SW480 (cell line): Measurements from ENCODE around the gene ESF1.
A peak's percentile ranks its signal among the peaks of the same experiment; 100 is the strongest.
"Not testable (repeated sequence)": the region's sequence is repeated elsewhere in the genome, so short reads cannot be mapped to it uniquely, and the experiment has no call there.

ENCODE experiments used
- DNase-seq: peaks from one replicate; pipeline ENCODE4 v3.0.0-alpha.2; 2016; ENCODE audit warnings: low spot score

Gene ESF1

GRCh38 chr20:13739731-13740649 lies 44.7 kb downstream of the ESF1 start:
- DNase-seq = no peak

GRCh38 chr20:13738187-13738586 lies 46.5 kb downstream of the ESF1 start:
- DNase-seq = not testable (repeated sequence)

DNA sequence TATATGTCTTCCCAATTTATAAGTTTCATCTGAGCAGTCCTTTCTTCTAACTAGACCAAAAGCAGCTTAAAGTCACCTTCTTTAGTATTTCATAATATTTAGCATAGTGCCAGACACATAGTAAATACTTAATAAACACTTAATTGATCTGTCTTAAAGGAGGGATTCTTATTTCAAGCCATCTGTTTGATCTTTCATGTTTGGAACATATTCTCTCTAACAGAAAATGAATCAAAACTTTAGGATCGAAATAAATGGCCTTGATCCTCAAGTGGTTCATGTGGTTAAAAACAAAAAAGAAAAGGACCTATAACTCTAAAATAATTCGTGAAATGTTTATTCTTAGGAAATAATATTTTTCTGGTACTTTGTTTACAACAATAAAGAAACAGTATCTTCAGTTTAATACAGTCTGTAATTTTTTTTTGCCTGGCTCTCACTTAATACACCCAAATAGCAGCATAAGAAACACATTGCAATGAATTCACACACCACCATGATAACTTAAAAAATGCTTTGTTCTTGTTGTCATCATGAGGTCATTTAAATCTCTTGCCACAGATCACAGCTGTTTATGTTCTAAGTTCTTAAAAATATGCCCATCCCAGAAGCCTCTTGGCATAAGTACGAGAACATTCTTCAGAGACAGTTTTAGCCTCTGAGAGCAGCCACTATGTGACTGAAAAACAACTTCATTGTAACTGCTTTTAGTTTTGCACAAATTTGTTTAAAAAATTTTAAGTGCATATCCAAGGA lies 48.1 kb downstream of the ESF1 start:
- DNase-seq = no peak

DNA sequence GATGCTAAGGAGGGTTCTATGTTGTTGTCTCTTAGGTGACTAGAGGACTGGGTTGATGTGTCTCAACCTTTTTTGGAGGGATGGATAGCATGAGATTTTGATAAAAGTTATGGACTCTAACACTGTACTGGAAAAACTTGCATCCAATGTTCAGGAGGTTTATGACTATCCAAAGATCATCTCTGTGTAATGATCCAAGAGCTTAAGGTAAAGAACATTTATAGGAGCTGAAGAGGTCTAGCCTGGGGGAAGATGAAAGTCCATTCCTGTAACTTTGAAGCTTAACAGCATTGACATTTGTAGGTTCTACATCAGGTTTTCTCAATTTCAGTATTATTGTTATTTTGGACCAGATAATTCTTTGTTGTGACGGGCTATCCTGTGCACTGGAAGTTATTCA lies 48.9 kb downstream of the ESF1 start:
- no peak for DNase-seq

GRCh38 chr20:13723011-13723410 lies 61.7 kb downstream of the ESF1 start:
- DNase-seq = no peak

GRCh38 chr20:13718171-13718570 lies 66.5 kb downstream of the ESF1 start:
- DNase-seq = no peak

GRCh38 chr20:13717631-13718044 lies 67.1 kb downstream of the ESF1 start:
- no peak for DNase-seq

GRCh38 chr20:13715171-13715570 lies 69.5 kb downstream of the ESF1 start:
- DNase-seq = no peak

DNA sequence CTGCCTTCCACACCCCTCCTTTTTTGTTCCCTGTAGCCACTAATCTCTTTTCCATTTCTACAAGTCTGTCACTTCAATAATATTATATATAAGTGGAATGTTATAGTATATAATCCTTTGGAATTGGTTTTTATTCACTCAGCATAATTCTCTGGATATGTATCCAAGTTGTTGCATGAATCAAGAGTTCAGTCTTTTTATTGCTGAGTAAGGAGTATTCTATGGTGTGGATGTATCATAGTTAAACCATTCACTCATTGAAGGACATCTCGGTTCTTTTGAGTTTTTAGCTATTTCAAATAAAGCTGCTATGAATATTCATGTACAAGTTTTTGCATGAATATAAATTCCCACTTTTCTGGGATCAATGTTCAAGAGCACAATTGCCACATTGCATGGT lies 76.5 kb downstream of the ESF1 start:
- no peak for DNase-seq

DNA sequence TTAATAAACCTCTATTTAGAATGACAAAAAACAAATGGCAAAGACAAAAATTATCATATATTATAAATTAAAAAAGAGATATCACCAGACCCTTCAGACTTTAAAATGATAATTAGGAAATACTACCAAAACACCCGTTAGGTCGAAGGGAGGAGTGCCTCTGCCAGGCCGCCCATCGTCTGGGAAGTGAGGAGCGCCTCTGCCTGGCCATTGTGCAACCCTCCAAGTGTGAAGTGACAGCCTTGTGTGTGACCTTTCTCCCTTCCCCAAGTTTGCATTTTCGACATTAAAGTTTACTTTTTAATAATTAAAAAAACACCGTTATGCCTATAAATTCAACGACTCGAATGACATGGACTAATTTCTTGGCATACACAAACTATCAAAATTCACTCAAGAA lies 81.5 kb downstream of the ESF1 start:
- DNase-seq = no peak

DNA sequence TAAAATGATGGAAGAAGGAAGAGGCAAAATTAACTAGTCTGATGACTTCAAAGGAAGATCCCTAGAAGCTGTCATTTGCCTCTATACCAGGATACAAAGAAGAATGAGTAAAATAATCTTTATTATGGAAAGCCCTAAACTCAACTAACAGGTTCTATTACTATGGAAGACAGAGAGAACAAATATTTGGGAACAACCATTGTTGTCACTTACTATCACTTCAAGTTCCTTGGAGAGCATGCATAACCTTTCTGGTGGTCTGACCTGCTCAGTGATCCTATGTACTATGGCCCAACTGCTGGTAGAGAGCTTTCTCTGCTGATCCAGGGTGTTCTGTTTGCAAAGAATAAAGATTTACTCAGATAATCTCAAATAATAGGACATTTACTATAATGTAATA lies 83.2 kb downstream of the ESF1 start:
- no peak for DNase-seq

DNA sequence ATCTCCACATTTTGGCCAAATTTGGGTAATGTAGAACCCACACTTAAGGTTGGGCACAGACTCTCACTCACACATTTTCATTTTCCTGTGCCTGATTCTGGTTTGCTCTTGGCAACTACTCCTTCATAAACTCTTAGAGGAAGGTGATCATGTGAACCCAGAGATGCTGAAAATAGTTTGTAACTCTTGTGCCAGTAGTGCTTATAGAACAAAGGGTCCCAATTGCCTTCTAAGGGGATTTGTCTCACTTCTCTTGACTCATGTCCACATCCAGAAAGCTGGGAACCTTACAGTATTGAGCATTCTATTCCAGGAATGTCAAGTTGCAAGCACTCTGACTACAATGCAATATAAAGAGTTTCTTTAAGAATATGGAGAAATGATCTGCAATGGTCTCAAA lies 84.0 kb downstream of the ESF1 start:
- DNase-seq = no peak

DNA sequence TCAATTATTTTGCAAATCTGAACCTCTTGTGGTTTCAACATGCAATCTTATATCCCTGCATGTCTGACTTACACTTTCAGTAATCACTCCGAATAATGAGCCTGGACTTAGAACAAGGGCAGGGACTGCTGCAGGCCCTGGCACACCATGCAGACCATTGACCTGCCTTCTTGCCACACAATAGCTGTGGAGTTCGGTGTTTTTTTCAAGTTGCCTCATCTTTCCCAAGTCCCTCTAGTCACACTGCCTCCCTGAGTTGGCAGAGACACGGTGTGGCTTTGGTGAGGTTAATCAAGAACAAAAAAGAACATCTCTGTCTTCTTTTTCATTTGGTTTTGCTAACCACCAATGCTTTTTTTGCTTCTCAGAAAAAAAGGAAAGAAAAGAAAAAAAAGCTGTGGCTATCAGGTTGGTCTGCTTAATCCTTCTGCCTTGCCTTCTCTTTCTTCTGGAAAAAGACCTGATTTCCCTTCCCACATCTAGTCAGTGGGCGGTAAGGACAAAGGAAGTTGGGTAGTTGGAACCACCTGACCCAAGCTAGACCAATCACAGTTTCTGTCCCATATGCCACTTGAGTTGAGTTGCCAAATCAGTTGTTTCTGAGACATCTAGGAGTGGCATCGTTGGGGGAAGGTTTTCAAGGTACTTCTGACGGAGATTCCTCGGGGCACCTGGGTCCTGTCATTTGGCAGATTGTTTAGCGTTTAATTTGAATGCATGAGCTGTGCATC lies 90.1 kb downstream of the ESF1 start:
- DNase-seq = no peak

GRCh38 chr20:13692802-13693736 lies 91.7 kb downstream of the ESF1 start:
- DNase-seq = no peak

- DNase-seq = no peak
Observed at GRCh38 chr20:13690943-13691342, 93.8 kb downstream of the ESF1 start.

GRCh38 chr20:13687815-13688214 lies 96.9 kb downstream of the ESF1 start:
- no peak for DNase-seq

DNA sequence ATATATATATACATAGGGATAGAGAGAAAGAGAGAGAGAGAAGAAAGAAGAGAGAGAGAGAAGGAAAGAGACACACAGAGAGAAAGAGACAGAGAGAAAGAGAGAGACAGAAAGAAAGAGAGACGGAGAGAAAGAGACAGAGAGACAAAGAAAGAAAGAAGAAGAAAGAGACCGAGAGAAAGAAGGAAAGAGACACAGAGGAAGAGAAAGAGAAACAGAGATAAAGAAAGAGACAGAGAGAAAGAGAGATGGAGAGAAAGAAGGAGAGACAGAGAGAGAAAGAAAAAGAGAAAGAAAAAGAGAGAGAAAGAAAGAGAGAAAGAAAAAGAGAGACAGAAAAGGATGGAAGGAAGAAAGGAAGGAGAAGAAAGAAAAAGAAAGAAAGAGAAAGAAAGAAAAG lies 99.1 kb downstream of the ESF1 start:
- no peak for DNase-seq

DNA sequence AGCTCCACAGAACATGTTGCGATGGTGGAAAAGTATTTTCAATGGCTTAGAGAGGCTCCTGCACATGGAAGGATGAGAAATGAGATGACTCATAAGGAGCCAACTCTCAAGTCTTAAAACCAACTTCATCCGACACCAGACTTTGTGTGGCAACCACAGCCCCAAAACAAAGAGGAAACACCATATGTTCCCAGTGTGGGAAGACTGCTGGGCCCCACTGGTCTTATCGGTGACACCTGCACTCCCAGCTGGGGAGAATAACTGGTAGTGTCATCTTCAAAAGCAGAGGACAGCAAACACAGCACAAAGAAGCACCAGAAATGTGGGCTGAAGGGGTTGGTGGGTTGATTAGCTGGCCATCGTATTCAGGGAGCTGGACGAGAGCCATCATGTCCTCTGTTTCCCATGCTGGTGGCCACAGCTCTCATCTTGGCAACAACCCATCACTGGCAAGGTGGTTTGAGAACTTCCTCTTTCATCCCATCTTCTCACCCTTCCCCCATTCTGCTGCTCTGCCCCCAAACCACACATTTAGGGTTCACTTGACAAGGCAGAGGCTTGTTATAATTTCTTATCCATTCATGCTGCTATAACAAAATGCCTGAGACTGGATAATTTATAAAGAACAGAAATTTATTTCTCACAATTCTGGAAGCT lies 100.0 kb downstream of the ESF1 start:
- no peak for DNase-seq

- no peak for DNase-seq
Observed at GRCh38 chr20:13683833-13684232, 100.9 kb downstream of the ESF1 start.

GRCh38 chr20:13681248-13682125 lies 103.2 kb downstream of the ESF1 start:
- DNase-seq = peak; percentile 79
